OCI-LY7 (cell line): ENCODE results near the gene NPM3. TPM values are rescaled to one million over a fixed set of nuclear protein-coding genes. Genes with fewer than 3 reads are reported as not detected.

Experiments
- BruUV-seq: library from RNA; stranded (reverse); fragments of 400-500 nt; replicated peaks from 2 replicates; lab custom pipeline; 2021; lab: Mats Ljungman, UMichigan
- CTCF ChIA-PET: fragments of 300-600 bp; sonication (Branson Sonifier 250); formaldehyde crosslinking; loops from one replicate; lab custom pipeline; 2022; ENCODE audit warnings: antibody characterized with exemption; ENCODE audit not compliant: unreplicated experiment; lab: Charles Lee
- POLR2A ChIA-PET: fragments of 300-600 bp; sonication (Branson Sonifier 250); formaldehyde crosslinking; loops from one replicate; lab custom pipeline; 2022; ENCODE audit warnings: antibody characterized with exemption; lab: Charles Lee
- DNase-seq: peaks from one replicate; pipeline ENCODE4 v3.0.0-alpha.2; 2015; ENCODE audit warnings: low spot score
- H2AFZ ChIP-seq: fragments of 200-600 bp; sonication (generic), shearing (Covaris generic); 2 replicates; pipeline ENCODE4 v1.6.1; 2014; ENCODE audit warnings: mild to moderate bottlenecking, antibody characterized with exemption, low read length, moderate library complexity
- H3K27ac ChIP-seq: fragments of 200-600 bp; sonication (generic); 2 replicates; pipeline ENCODE4 v1.5.1; 2014; ENCODE audit warnings: mixed run types, low read depth, mild to moderate bottlenecking, moderate library complexity, low read length, inconsistent platforms; ENCODE audit not compliant: poor library complexity, severe bottlenecking
- H3K36me3 ChIP-seq: fragments of 200-600 bp; sonication (generic); 2 replicates; pipeline ENCODE4 v1.6.1; 2014; ENCODE audit warnings: mild to moderate bottlenecking, antibody characterized with exemption, low read length, moderate library complexity, mixed read lengths; ENCODE audit not compliant: insufficient read depth
- H3K4me1 ChIP-seq: fragments of 200-600 bp; sonication (generic); 2 replicates; pipeline ENCODE4 v1.5.1; 2014; ENCODE audit warnings: mild to moderate bottlenecking, low read length; ENCODE audit not compliant: insufficient read depth, poor library complexity, severe bottlenecking
- H3K4me2 ChIP-seq: fragments of 200-600 bp; sonication (generic); 2 replicates; pipeline ENCODE4 v1.6.1; 2014; ENCODE audit warnings: mild to moderate bottlenecking, low read length
- H3K4me3 ChIP-seq: fragments of 200-600 bp; sonication (generic); 2 replicates; pipeline ENCODE4 v1.5.1; 2014; ENCODE audit warnings: mild to moderate bottlenecking, low read depth, low read length; ENCODE audit not compliant: poor library complexity, severe bottlenecking
- H3K79me2 ChIP-seq: fragments of 200-600 bp; sonication (generic); 2 replicates; pipeline ENCODE4 v1.6.1; 2016; ENCODE audit warnings: low read depth, mild to moderate bottlenecking, low read length, moderate library complexity, mixed read lengths; ENCODE audit not compliant: insufficient read depth
- H3K9me2 ChIP-seq: fragments of 200-600 bp; sonication (generic); 2 replicates; pipeline ENCODE4 v1.6.1; 2016; ENCODE audit warnings: mild to moderate bottlenecking, low read length, mixed read lengths; ENCODE audit not compliant: insufficient read depth
- H3K9me3 ChIP-seq: fragments of 200-600 bp; sonication (generic); 2 replicates; pipeline ENCODE4 v1.6.1; 2014; ENCODE audit warnings: mild to moderate bottlenecking, mixed run types, low read length, mixed read lengths
- H4K20me1 ChIP-seq: fragments of 200-600 bp; sonication (generic); 2 replicates; pipeline ENCODE4 v1.6.1; 2014; ENCODE audit warnings: mild to moderate bottlenecking, antibody characterized with exemption, low read length, moderate library complexity, mixed read lengths; ENCODE audit not compliant: insufficient read depth
- EZH2phosphoT487 ChIP-seq: fragments of 200-600 bp; sonication (generic); IDR thresholded peaks from 2 replicates; pipeline ENCODE4 v1.6.1; 2018; ENCODE audit warnings: low read depth, borderline replicate concordance, mild to moderate bottlenecking, mixed run types, antibody characterized with exemption, low read length, moderate library complexity, mixed read lengths
- intact Hi-C: fragments of 100-400 bp; cut with micrococcal nuclease; formaldehyde crosslinking; loops from one replicate; pipeline ENCODE4 v1.10.0; 2022; ENCODE audit not compliant: unreplicated experiment
- total RNA-seq, 2 experiments: library from RNA; depleted of rRNA in 1 of 2; stranded (reverse); fragments of >200 nt in 1 of 2; shearing (Covaris generic) in 1 of 2; gene quantifications; 2 replicates each; pipeline ENCODE4 v1.2.3, GENCODE V29; 2014 to 2022
- TF ChIP-seq, protein P1 (sequence below): fragments of 200-600 bp; sonication (generic); conservative IDR thresholded peaks from 2 replicates; pipeline ENCODE4 v1.5.1; 2014; ENCODE audit warnings: mild to moderate bottlenecking, antibody characterized with exemption, low read length, moderate library complexity, mixed read lengths

Gene NPM3
- total RNA-seq, 2 experiments from 2014 or later = 111 to 115 TPM

GRCh38 chr10:101745074-101745696, 38.1 kb downstream of the NPM3 start:
- no peak for DNase-seq
- Histone ChIP-seq H3K4me2 (no peak overlapping the region), H2AFZ (no peak overlapping the region), H3K36me3 (no peaks in the 10 kb centered on the region), H4K20me1 (no peaks in the 10 kb centered on the region), H3K9me2 (no peaks in the 10 kb centered on the region), H3K4me3 (no peak overlapping the region), H3K4me1 (no peaks in the 10 kb centered on the region), H3K9me3 (no peaks in the 10 kb centered on the region), H3K79me2 (no peaks in the 10 kb centered on the region), H3K27ac (no peak overlapping the region)
- no peak for TF ChIP-seq EZH2phosphoT487
- TF ChIP-seq, protein P1, sequence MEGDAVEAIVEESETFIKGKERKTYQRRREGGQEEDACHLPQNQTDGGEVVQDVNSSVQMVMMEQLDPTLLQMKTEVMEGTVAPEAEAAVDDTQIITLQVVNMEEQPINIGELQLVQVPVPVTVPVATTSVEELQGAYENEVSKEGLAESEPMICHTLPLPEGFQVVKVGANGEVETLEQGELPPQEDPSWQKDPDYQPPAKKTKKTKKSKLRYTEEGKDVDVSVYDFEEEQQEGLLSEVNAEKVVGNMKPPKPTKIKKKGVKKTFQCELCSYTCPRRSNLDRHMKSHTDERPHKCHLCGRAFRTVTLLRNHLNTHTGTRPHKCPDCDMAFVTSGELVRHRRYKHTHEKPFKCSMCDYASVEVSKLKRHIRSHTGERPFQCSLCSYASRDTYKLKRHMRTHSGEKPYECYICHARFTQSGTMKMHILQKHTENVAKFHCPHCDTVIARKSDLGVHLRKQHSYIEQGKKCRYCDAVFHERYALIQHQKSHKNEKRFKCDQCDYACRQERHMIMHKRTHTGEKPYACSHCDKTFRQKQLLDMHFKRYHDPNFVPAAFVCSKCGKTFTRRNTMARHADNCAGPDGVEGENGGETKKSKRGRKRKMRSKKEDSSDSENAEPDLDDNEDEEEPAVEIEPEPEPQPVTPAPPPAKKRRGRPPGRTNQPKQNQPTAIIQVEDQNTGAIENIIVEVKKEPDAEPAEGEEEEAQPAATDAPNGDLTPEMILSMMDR = no peak
- ChIA-PET CTCF (no interaction called here), POLR2A (interaction anchor here (0.5 to 0.6 kb wide), 2 partner anchors 8 to 17 kb away, joined by 3 read pairs; no protein-coding TSS in a partner anchor)
- no TSS peak for BruUV-seq
- intact Hi-C loops = no loop called here

DNA sequence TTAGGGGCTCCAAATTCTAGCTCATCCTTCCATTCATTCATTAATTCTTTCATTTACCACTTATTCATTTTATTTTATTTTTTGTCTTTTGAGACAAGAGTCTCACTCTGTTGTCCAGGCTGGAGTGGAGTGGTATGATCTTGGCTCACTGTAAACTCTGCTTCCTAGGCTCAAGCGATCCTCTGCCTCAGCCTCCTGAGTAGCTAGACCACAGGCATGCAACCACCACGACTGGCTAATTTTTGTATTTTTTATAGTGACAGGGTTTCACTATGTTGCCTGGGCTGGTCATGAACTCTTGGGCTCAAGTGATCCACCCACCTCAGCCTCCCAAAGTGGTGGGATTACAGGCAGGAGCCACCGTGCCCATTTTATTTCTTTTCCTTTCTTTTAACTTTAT, 39.0 kb downstream of the NPM3 start:
- no peaks in the 10 kb centered on the region for H4K20me1 ChIP-seq
- BruUV-seq = no TSS peak
- no peak overlapping the region for H2AFZ ChIP-seq
- ChIA-PET POLR2A (interaction anchor here (0.7 kb wide), 1 partner anchor 25 kb away, joined by 3 read pairs; no protein-coding TSS in a partner anchor), CTCF (no interaction called here)
- no peaks in the 10 kb centered on the region for H3K79me2 ChIP-seq
- TF ChIP-seq, protein P1 = no peak
- TF ChIP-seq EZH2phosphoT487 = no peak
- H3K9me2 ChIP-seq = no peaks in the 10 kb centered on the region
- H3K9me3 ChIP-seq = no peaks in the 10 kb centered on the region
- intact Hi-C loops = no loop called here
- no peak overlapping the region for H3K4me3 ChIP-seq
- H3K36me3 ChIP-seq = no peaks in the 10 kb centered on the region
- no peaks in the 10 kb centered on the region for H3K4me1 ChIP-seq
- no peak overlapping the region for H3K4me2 ChIP-seq
- H3K27ac ChIP-seq = no peak overlapping the region
- DNase-seq = no peak

DNA sequence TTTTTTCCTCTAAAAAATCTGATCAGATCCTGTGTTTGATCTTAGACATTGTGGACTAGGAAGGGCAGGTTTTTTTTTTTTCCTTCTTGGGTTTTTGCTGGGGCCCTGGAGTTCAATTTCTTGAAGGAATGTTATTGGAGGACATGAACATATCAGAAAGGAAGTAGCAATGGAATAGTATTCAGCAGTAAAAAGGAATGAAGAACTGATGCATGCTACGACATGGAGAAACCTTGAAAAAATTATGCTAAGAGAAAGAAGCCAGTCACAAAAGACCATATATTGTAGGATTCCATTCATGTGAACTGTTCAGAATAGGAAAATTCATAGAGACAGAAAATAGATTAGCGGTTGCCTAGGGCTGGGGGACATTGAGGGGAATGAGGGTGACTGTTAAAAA, 41.3 kb downstream of the NPM3 start:
- no peak overlapping the region for H3K27ac ChIP-seq
- H3K9me2 ChIP-seq = no peaks in the 10 kb centered on the region
- no peaks in the 10 kb centered on the region for H3K79me2 ChIP-seq
- POLR2A ChIA-PET = interaction anchor here (0.5 kb wide), 1 partner anchor 12 kb away, joined by 5 read pairs; no protein-coding TSS in a partner anchor
- no peaks in the 10 kb centered on the region for H3K4me1 ChIP-seq
- no peak for DNase-seq
- H3K36me3 ChIP-seq = no peaks in the 10 kb centered on the region
- H3K9me3 ChIP-seq = no peaks in the 10 kb centered on the region
- H3K4me2 ChIP-seq = no peak overlapping the region
- H3K4me3 ChIP-seq = no peak overlapping the region
- CTCF ChIA-PET = interaction anchor here (0.9 kb wide), 1 partner anchor 139 kb away, joined by 5 read pairs; no protein-coding TSS in a partner anchor
- BruUV-seq = no TSS peak
- no peak overlapping the region for H2AFZ ChIP-seq
- H4K20me1 ChIP-seq = no peaks in the 10 kb centered on the region
- TF ChIP-seq, protein P1 = no peak
- TF ChIP-seq EZH2phosphoT487 = no peak
- intact Hi-C loops = no loop called here
